Breast epithelium (tissue), 3 donors: ENCODE data around the gene UNC50.
"Not testable (repeated sequence)": the region's sequence is repeated elsewhere in the genome, so short reads cannot be mapped to it uniquely, and the experiment has no call there.

ENCODE experiments used
- CTCF ChIP-seq, 3 donors: fragments of 450-650 bp; IDR thresholded peaks; one replicate each; pipeline ENCODE4 v1.5.1; 2016 to 2017; ENCODE audit warnings: antibody characterized with exemption in 3 of 3, mild to moderate bottlenecking in 3 of 3, moderate library complexity in 3 of 3
- POLR2AphosphoS5 ChIP-seq, 3 donors: sonication (generic); formaldehyde crosslinking; IDR thresholded peaks; one replicate each; pipeline ENCODE4 v1.6.1; 2017; ENCODE audit warnings: antibody characterized with exemption in 3 of 3

- TF ChIP-seq CTCF, POLR2AphosphoS5 (IDR thresholded peaks at IDR 0.05): not testable (repeated sequence)
Observed at GRCh38 chr2:98594665-98595064, 13.7 kb upstream of the UNC50 start.
